Ascending aorta (tissue), 2 donors: Measurements from ENCODE around the gene THSD7B. TPM values are rescaled to one million over a fixed set of nuclear protein-coding genes. Genes with fewer than 3 reads are reported as not detected.

Source experiments
- DNase-seq, 2 donors: peaks; one replicate each; pipeline ENCODE4 v3.0.0-alpha.2; 2019; ENCODE audit warnings: low spot score in 2 of 2
- H3K27ac ChIP-seq, 2 donors: fragments of 200-600 bp; sonication (generic); one replicate each; pipeline ENCODE4 v1.5.1; 2016 to 2017; ENCODE audit warnings: mild to moderate bottlenecking in 1 of 2
- H3K27me3 ChIP-seq: fragments of 200-600 bp; sonication (generic); one replicate; pipeline ENCODE4 v1.5.1; 2017
- H3K36me3 ChIP-seq, 2 donors: fragments of 200-600 bp; sonication (generic); one replicate each; pipeline ENCODE4 v1.5.1; 2016
- H3K4me1 ChIP-seq, 2 donors: fragments of 200-600 bp; sonication (generic); one replicate each; pipeline ENCODE4 v1.5.1; 2016 to 2017; ENCODE audit warnings: mild to moderate bottlenecking in 1 of 2
- H3K4me3 ChIP-seq, 2 donors: fragments of 200-600 bp; sonication (generic); one replicate each; pipeline ENCODE4 v1.5.1; 2016 to 2017; ENCODE audit warnings: mild to moderate bottlenecking in 1 of 2
- H3K9me3 ChIP-seq, 2 donors: fragments of 200-600 bp; sonication (generic); one replicate each; pipeline ENCODE4 v1.5.1; 2016
- intact Hi-C: fragments of 100-400 bp; cut with DNase I; formaldehyde crosslinking; loops from one replicate; pipeline ENCODE4 v1.15.1; 2023
- total RNA-seq: library from RNA; depleted of rRNA; stranded (reverse); fragments of >200 nt; gene quantifications from one replicate; pipeline ENCODE4 v1.1.0, GENCODE V29; 2016
- TF ChIP-seq, protein P1 (sequence below), 3 experiments: fragments of 200-600 bp in 2 of 3; fragments of 450-650 bp in 1 of 3; sonication (generic) in 2 of 3; IDR thresholded peaks; one replicate each; pipeline ENCODE4 v1.5.1; 2016 to 2019; ENCODE audit warnings: antibody characterized with exemption in 3 of 3, mild to moderate bottlenecking in 1 of 3, moderate library complexity in 1 of 3

The THSD7B gene
- total RNA-seq, 1 donor from 2014 or later, result not detected

DNA sequence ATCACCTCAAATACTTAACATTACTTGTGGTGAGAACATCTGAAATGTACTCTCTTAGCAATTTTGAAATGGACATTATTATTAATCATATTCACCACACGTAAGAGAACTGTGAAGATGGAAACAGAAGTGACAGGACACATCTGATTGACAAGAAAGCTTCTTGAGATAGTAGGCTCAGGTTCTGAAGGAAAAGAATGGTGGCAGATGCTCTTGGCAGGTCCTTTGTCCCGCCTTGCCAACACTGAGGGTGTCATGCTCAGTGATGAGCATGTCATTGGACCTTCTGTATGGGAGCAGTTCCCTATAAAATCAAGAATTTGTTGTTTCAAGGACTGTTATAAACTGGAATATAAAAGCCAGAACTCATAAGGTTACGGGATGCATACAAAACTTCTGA is 428.1 kb downstream of the THSD7B start:
- Histone ChIP-seq H3K4me1 (no peaks in the 10 kb centered on the region), H3K9me3 (no peaks in the 10 kb centered on the region), H3K27ac (no peak overlapping the region), H3K4me3 (no peak overlapping the region), H3K36me3 (no peaks in the 10 kb centered on the region), H3K27me3 (no peaks in the 10 kb centered on the region)
- intact Hi-C loops, result no loop called here
- no peak for DNase-seq
- TF ChIP-seq, protein P1, sequence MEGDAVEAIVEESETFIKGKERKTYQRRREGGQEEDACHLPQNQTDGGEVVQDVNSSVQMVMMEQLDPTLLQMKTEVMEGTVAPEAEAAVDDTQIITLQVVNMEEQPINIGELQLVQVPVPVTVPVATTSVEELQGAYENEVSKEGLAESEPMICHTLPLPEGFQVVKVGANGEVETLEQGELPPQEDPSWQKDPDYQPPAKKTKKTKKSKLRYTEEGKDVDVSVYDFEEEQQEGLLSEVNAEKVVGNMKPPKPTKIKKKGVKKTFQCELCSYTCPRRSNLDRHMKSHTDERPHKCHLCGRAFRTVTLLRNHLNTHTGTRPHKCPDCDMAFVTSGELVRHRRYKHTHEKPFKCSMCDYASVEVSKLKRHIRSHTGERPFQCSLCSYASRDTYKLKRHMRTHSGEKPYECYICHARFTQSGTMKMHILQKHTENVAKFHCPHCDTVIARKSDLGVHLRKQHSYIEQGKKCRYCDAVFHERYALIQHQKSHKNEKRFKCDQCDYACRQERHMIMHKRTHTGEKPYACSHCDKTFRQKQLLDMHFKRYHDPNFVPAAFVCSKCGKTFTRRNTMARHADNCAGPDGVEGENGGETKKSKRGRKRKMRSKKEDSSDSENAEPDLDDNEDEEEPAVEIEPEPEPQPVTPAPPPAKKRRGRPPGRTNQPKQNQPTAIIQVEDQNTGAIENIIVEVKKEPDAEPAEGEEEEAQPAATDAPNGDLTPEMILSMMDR (IDR thresholded peaks at IDR 0.05), result no peak

DNA sequence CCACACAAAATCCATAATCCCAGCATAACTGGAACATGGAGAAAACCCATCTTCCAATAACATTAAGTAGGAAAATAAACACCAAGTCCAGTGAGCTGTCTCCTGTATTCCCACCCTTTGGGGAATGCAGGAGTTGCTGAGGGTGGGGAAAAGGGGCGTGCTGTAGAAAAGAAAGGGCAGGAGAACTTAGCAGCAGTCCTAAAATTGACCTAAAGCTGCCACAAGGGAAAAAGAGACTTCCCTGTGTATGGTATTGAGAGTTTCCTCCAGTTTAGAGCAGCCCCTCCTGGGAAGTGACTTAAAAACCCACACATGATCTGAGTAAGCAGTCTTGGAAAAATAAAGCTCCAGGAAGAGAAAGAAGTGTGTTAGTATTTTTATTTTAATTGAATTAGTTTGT is 428.8 kb downstream of the THSD7B start:
- no peak for DNase-seq
- H3K36me3 ChIP-seq, result no peaks in the 10 kb centered on the region
- no peaks in the 10 kb centered on the region for H3K4me1 ChIP-seq
- no peak overlapping the region for H3K27ac ChIP-seq
- H3K4me3 ChIP-seq, result no peak overlapping the region
- intact Hi-C loops, result no loop called here
- no peaks in the 10 kb centered on the region for H3K27me3 ChIP-seq
- TF ChIP-seq, protein P1 (IDR thresholded peaks at IDR 0.05), result no peak
- H3K9me3 ChIP-seq, result no peaks in the 10 kb centered on the region

DNA sequence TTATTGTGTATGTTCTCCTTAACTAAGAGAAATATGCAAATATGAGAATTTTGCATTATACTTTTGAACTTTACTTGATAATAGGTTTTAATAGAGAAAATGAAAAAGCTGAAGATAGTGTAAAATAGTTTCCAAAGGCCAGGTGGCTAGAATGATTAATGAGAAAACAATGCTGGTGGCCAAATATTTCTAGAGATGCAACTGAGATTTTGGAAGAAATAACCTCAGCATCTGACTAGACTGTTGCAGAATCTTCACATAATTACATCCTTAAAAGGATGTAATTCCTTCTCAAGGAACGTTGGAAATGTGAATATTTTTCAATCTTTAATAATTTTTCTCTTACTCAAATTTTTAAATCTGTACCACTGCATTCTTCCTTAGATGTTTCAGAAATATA is 434.4 kb downstream of the THSD7B start:
- Histone ChIP-seq H3K27me3 (no peaks in the 10 kb centered on the region), H3K4me1 (no peaks in the 10 kb centered on the region), H3K4me3 (no peak overlapping the region), H3K9me3 (no peaks in the 10 kb centered on the region), H3K36me3 (no peaks in the 10 kb centered on the region), H3K27ac (no peak overlapping the region)
- DNase-seq, result no peak
- intact Hi-C loops, result no loop called here
- TF ChIP-seq, protein P1 (IDR thresholded peaks at IDR 0.05), result no peak

DNA sequence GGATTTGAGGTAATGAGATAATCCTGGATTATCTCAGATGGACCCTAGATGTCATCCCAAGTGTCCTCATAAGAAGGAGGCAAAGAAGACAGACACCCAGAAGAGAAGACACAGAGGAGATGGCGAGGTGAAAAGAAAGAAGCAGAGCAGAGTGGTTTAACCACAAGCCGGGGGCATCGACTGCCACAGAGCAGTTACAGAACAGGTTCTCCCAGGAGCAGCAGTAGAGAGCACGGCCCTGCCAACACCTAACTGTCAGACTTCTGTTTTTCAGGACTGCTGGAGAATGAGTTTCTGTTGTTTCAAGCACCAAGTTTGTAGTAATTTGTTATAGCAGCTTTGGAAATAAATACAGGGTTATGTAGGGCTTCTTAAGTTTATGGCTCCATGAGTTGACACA is 437.0 kb downstream of the THSD7B start:
- intact Hi-C loops, result no loop called here
- Histone ChIP-seq H3K36me3 (no peaks in the 10 kb centered on the region), H3K4me1 (no peaks in the 10 kb centered on the region), H3K9me3 (no peaks in the 10 kb centered on the region), H3K27me3 (no peaks in the 10 kb centered on the region), H3K27ac (no peak overlapping the region), H3K4me3 (no peak overlapping the region)
- TF ChIP-seq, protein P1 (IDR thresholded peaks at IDR 0.05), result no peak
- DNase-seq, result no peak

DNA sequence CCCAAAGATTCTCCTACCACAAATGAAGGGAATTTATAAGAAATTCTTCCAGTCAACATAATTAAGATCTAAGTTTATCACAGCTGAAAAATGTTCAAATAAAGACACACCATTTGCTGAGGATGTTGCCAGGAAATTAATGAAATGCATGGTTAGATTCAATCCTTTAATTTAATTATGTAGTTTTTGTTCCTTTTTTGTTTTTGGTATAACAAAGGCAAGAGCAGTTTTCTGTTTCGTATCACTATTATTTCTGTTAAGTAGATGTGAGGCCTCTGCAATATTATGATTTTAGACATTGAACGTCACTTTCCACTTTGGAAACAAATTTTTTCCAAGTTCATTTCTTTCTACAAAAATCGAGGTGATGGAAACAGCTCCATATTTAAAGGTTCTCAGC is 440.0 kb downstream of the THSD7B start:
- Histone ChIP-seq H3K4me1 (no peaks in the 10 kb centered on the region), H3K4me3 (no peak overlapping the region), H3K27me3 (no peaks in the 10 kb centered on the region), H3K27ac (no peak overlapping the region), H3K9me3 (no peaks in the 10 kb centered on the region), H3K36me3 (no peaks in the 10 kb centered on the region)
- TF ChIP-seq, protein P1 (IDR thresholded peaks at IDR 0.05), result no peak
- intact Hi-C loops, result no loop called here
- no peak for DNase-seq

DNA sequence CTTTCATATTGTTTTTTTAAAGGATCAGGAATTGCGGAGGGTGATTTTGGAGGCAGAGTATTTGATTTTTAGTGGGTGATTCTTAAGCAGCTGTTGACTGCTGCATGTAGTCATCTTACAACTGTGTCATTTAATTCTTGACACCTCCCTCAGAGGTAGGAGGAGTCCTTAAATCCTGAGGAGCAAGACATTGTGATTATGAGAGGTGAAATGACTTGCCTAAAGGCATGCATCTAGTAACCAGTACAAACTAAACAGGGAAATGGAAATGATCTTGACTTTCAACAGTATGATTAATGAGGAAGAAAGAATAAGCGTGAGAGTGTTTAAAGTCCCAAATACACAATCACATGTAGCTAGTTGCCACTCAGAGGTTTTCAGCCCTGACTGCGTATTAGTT is 440.7 kb downstream of the THSD7B start:
- H3K36me3 ChIP-seq, result no peaks in the 10 kb centered on the region
- TF ChIP-seq, protein P1 (IDR thresholded peaks at IDR 0.05), result no peak
- H3K9me3 ChIP-seq, result no peaks in the 10 kb centered on the region
- no peaks in the 10 kb centered on the region for H3K27me3 ChIP-seq
- no peak overlapping the region for H3K27ac ChIP-seq
- DNase-seq, result no peak
- H3K4me1 ChIP-seq, result no peaks in the 10 kb centered on the region
- intact Hi-C loops, result no loop called here
- no peak overlapping the region for H3K4me3 ChIP-seq
